ENCODE data around the gene BCAP31. TPM values are rescaled to one million over a fixed set of nuclear protein-coding genes. Genes with fewer than 3 reads are reported as not detected.

Gene BCAP31
- total RNA-seq (2014; rRNA removed; shearing (Covaris generic); ENCODE audit: low replicate concordance): 307 TPM in 2 replicates

DNA sequence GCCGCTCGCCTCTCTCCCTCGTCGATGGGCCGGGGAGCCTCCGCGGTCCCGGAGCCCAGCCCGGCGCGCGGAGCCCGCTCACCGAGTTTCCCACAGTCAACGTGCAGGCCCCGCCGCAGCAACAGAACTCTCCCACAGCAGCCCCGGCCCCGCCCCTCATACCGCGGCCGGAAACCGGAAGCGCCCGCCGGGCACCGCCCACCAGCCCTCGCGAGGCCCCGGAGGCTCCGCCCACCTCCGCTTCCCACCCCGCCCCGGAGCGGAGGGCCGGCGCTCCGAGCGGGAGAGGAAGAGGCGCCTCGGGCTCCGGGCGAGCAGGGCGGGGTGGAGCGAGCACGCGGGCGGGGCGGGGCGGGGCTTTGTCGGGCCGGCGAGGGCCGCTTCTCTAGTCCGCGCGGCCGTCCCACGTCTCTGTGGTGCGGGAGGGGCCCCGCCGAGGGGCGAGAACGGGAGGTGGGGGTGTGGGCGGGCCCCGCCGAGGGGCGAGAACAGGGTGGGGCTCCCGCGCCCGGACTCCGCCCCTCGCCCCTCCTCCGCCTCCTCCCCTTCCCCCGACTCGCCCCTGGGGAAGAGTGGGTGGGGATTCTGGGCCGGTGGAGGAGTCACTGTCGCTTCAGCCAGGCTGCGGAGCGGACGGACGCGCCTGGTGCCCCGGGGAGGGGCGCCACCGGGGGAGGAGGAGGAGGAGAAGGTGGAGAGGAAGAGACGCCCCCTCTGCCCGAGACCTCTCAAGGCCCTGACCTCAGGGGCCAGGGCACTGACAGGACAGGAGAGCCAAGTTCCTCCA, at the start of gene BCAP31, which contains the start of gene ABCD1:
Gene BCAP31 (minus strand): TSS at position 136 of the 787 bp plus-strand sequence. CDS start 1,143 bp downstream, outside the sequence.
Gene ABCD1 (plus strand): TSS at position 605 of the 787 bp plus-strand sequence. CDS start 411 bp downstream, outside the sequence.
- in situ Hi-C loops (cut with HindIII; ENCODE audit: low pct_unique_long_range_greater_than_20kb, low sequenced_read_pairs): no loop called here
- DNase-seq (ENCODE audit: low read depth): peak; percentile 89

DNA sequence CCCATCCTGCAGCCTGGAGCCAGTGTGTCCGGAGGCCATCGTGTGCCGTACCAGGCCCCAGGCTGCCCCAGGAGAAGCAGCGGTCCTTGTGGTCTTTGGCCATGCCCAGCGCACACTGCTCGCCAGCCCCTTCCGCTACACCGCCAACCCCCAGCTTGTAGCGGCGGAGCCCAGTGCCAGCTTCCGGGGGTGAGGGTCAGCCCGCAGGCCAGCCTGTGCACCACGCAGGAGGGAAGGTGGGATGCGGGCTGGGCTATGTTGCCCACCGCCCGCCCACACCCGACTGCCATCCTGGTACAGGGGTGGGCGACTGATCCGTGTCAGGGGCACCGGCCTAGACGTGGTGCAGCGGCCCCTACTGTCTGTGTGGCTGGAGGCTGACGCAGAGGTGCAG, 49.0 kb upstream of the BCAP31 start:
- in situ Hi-C loops (cut with HindIII; ENCODE audit: low pct_unique_long_range_greater_than_20kb, low sequenced_read_pairs): no loop called here
- no peak for DNase-seq (ENCODE audit: low read depth)

DNA sequence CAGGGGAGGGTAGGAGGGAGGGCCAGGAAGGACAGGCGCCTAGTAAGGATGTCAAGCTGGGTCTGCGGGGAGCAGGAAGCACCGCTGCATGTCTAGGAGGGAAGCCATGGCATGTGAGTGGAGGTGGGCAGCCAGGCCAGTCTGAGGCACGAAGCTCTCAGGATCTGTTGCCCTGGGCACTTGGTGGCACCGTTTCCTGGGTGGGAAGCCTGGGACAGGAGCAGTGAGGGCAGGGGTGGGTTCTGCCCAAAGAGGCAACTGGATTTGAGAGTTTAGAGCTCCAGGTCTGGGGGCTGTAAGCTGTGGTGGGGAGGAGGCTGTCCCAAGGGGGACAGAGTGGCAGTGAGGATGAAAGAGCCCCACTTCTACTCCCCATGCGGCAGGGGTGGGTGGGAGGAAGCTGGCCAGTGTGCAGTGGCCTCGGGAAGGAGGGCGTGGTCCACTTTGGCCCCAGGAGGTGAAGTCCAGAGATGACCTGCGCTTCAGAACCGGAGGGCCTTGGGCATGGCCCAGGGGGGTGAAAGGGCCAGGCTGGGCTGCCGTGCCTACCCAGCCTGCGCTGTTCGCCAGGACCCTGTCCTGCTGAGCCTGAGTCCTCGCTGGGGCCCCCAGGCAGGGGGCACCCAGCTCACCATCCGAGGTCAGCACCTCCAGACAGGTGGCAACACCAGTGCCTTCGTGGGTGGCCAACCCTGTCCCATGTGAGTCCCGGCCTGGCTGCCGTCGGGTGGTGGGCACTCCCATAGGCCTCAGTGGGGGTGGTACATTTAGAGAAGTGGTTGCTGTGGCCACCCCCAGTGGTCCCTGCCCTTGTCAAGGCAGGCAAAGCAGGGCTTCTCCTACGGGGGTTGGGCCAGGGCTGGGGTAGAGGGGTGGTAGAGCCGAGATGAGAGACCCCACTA, 48.4 kb upstream of the BCAP31 start:
- in situ Hi-C loops (cut with HindIII; ENCODE audit: low pct_unique_long_range_greater_than_20kb, low sequenced_read_pairs): no loop called here
- no peak for DNase-seq (ENCODE audit: low read depth)

DNA sequence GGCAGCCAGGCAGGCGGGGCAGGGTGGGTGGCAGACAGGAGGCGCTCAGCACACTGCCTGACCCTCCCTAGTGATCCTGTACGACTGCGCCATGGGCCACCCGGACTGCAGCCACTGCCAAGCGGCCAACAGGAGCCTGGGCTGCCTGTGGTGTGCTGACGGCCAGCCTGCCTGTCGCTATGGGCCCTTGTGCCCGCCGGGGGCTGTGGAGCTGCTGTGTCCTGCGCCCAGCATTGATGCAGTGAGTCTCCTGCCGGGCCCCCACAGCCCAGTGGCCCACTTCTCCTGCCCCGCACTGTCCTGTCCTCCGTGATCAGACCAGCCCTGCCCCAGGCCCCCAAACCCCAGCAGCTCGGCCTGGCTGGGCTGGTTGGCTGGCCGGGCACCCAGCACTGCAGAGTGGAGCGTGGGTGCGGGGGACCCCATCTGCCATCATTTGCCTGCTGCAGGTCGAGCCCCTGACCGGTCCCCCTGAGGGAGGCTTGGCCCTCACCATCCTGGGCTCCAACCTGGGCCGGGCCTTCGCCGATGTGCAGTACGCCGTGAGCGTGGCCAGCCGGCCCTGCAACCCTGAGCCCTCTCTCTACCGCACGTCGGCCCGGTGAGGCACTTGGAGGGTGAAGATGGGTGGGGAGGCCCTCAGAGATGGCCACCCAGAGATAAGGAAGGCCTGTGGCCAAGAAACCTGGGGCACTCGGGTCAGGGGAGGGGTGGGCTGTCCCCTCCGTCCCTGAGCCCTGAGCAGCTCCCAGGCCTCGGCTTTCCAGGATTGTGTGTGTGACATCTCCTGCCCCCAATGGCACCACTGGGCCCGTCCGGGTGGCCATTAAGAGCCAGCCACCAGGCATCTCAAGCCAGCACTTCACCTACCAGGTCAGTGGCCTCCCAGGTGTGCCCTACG, 47.5 kb upstream of the BCAP31 start:
- DNase-seq (ENCODE audit: low read depth): no peak
- in situ Hi-C loops (cut with HindIII; ENCODE audit: low pct_unique_long_range_greater_than_20kb, low sequenced_read_pairs): no loop called here

DNA sequence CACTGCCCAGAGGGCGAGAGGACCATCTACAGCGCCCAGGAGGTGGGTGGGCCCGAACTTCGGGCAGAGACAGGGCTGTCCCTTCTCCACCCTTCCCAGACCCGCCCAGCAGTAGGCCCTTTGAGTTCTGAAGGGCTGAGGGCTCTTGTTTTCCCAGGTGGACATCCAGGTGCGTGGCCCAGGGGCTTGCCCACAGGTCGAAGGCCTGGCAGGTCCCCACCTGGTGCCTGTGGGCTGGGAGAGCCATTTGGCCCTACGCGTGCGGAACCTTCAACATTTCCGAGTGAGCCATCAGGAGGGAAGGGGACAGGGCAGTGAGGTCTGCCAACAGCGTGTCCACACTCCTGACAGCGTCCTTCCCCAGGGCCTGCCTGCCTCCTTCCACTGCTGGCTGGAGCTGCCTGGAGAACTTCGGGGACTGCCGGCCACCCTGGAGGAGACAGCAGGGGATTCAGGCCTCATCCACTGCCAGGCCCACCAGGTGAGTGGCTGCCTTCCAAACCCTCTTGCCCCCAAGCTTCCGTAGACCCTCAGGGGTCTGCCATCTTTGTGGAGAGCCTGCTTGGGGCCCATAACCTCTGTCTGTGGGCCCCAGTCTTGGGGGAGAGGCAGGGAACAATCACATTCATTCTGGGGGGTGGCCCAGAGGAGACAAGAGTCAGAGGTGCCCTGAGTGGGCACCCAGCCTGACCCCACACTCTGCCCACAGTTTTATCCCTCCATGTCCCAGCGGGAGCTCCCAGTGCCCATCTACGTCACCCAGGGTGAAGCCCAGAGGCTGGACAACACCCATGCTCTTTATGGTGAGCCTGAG, 46.6 kb upstream of the BCAP31 start:
- no peak for DNase-seq (ENCODE audit: low read depth)
- in situ Hi-C loops (cut with HindIII; ENCODE audit: low pct_unique_long_range_greater_than_20kb, low sequenced_read_pairs): no loop called here

DNA sequence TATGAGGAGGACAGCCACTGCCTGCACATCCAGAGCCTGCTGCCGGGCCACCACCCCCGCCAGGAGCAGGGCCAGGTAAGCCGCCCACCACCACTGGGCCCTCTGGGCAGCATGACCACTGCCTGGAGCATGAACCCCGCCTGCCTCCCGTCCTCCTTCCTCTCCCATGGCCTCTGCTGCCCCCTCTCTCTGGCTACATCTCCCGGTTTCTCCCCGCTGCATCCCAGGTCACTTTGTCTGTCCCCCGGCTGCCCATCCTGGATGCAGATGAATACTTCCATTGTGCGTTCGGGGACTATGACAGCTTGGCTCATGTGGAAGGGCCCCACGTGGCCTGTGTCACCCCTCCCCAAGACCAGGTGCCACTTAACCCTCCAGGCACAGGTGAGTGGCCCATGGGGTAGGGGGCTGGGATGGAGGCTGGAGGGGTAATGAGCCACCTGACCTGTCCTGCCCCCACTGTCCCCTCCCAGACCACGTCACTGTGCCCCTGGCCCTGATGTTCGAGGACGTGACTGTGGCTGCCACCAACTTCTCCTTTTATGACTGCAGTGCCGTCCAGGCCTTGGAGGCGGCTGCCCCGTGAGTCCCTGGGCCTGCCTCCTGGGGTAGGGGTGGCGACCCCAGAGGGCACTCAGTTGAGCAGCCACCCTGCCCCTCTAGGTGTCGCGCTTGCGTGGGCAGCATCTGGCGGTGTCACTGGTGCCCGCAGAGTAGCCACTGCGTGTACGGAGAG, 45.8 kb upstream of the BCAP31 start:
- in situ Hi-C loops (cut with HindIII; ENCODE audit: low pct_unique_long_range_greater_than_20kb, low sequenced_read_pairs): no loop called here
- no peak for DNase-seq (ENCODE audit: low read depth)

DNA sequence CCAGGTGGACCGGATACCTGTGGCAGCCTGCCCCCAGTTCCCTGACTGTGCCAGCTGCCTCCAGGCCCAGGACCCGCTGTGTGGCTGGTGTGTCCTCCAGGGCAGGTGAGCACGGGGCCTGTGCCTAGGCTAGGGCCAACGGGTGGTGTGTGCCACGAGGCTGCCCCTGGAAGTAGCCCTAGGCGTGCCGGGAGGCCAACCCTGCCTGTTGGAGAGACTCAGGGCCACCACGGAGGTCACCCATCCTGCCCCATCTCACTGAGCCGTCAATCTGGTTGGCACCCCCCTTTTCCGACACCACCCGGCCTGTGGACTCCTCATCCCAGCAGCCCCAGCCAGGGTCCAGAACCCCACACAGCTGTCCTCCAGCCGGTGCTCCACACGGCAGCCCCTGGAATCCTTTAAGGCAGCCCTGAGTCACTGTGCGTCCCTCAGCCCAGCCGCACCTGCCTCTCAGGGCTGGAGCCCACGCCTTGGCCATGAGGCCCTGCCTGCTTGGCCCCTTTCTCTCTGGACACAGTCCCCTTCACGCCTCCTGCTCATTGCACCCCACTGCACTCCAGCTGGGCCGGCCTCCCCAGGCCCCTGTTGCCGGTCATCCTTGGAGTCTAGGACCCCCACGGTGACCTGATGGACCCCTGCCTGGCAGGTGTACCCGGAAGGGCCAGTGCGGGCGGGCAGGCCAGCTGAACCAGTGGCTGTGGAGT, 45.1 kb upstream of the BCAP31 start:
- in situ Hi-C loops (cut with HindIII; ENCODE audit: low pct_unique_long_range_greater_than_20kb, low sequenced_read_pairs): no loop called here
- DNase-seq (ENCODE audit: low read depth): no peak

DNA sequence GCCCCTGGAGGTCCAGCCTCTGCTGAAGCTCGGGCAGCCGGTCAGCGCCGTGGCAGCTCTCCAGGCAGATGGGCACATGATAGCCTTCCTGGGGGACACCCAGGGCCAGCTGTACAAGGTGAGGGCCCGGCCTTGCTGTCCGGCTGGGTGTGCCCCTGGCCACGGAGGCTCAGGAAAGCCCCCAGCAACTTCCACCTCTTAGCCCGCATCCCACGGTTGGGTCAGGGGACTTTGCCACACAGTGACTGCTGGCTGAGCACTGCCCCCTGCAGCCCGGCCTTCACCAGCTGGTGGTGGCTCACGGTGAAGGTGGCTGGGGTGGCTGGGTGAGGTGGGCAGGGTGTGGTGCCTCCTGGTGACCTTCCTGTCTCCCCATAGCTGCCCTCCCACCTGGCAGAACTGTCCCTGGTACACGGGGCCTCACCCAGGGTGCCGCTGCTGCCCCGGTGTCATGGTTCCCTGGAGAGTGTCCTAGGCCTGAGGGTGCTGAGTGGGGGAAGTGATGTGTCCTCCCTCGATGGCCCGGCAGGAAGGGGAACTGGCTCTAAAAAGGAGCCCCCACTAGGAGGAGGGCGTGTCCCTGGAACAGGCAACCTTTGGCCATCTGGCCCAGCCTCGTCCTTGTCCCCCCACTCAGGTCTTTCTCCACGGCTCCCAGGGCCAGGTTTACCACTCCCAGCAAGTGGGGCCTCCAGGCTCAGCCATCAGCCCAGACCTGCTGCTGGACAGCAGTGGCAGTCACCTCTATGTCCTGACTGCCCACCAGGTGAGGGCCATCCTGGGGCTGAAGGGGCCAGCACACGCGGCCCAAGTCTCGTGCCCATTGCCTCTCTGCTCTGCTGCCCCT, 44.3 kb upstream of the BCAP31 start:
- in situ Hi-C loops (cut with HindIII; ENCODE audit: low pct_unique_long_range_greater_than_20kb, low sequenced_read_pairs): no loop called here
- no peak for DNase-seq (ENCODE audit: low read depth)

DNA sequence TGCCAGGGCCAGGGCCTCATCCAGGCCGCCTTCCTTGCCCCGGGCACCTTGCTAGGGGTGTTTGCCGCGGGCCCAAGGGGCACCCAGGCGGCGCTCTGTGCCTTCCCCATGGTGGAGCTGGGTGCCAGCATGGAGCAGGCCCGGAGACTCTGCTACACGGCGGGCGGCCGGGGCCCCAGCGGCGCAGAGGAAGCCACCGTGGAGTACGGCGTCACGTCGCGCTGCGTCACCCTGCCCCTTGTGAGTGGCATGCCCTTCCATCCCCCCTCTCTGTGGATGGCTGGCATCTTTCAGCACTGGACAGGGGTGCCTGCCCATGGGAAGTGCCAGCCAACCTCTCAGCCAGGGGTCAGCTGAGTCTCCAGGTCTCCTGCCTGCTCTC, 43.5 kb upstream of the BCAP31 start:
- in situ Hi-C loops (cut with HindIII; ENCODE audit: low pct_unique_long_range_greater_than_20kb, low sequenced_read_pairs): no loop called here
- DNase-seq (ENCODE audit: low read depth): no peak

DNA sequence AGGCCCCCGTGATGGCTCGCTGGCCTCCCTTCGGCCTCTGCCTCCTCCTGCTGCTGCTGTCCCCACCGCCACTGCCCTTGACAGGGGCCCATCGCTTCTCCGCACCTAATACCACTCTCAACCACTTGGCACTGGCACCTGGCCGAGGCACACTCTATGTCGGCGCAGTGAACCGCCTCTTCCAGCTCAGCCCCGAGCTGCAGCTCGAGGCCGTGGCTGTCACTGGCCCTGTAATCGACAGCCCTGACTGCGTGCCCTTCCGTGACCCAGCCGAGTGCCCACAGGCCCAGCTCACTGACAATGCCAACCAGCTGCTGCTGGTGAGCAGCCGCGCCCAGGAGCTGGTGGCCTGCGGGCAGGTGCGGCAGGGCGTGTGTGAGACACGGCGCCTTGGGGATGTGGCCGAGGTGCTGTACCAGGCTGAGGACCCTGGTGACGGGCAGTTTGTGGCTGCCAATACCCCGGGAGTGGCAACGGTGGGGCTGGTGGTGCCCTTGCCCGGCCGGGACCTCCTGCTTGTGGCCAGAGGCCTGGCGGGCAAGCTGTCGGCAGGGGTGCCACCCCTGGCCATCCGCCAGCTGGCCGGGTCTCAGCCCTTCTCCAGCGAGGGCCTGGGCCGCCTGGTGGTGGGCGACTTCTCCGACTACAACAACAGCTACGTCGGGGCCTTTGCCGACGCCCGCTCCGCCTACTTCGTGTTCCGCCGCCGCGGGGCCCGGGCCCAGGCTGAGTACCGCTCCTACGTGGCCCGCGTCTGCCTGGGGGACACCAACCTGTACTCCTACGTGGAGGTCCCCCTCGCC, 42.9 kb upstream of the BCAP31 start:
- in situ Hi-C loops (cut with HindIII; ENCODE audit: low pct_unique_long_range_greater_than_20kb, low sequenced_read_pairs): no loop called here
- no peak for DNase-seq (ENCODE audit: low read depth)

DNA sequence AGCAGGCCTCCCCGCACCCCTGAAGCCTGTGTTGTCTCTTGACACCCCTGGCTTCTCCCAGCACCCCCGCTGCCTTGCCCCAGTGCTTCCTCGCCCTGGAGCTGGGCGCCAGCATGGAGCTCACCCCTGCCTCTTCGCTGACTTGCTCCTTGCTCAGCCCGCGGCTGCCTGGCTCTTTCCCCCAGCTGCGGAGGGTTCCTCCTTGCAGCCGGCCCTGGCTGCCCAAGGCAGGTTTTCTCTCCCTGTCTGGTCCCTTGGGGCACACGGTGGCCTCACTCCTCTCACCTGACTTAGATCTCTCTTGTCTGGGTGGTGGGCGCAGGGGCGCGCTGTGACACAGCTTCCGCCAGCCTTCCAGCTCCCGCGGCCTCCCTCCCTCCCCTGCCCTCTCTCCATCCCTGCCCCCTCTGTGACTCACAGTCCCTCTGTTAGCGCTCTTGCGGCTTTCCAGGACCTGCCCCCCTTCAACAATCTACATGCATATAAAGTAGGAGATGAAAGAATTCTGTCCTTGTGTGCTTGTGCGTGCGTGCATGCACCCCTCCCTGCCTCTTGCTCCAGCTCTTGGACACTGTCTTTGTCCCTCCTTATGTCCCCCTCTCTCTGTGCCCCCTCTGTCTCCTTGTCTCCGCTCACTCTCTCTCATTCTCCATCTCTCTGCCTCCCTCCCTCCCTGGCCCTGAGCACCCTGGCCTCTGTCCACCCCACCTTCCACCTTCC, 42.1 kb upstream of the BCAP31 start:
- in situ Hi-C loops (cut with HindIII; ENCODE audit: low pct_unique_long_range_greater_than_20kb, low sequenced_read_pairs): no loop called here
- DNase-seq (ENCODE audit: low read depth): peak; percentile 63

DNA sequence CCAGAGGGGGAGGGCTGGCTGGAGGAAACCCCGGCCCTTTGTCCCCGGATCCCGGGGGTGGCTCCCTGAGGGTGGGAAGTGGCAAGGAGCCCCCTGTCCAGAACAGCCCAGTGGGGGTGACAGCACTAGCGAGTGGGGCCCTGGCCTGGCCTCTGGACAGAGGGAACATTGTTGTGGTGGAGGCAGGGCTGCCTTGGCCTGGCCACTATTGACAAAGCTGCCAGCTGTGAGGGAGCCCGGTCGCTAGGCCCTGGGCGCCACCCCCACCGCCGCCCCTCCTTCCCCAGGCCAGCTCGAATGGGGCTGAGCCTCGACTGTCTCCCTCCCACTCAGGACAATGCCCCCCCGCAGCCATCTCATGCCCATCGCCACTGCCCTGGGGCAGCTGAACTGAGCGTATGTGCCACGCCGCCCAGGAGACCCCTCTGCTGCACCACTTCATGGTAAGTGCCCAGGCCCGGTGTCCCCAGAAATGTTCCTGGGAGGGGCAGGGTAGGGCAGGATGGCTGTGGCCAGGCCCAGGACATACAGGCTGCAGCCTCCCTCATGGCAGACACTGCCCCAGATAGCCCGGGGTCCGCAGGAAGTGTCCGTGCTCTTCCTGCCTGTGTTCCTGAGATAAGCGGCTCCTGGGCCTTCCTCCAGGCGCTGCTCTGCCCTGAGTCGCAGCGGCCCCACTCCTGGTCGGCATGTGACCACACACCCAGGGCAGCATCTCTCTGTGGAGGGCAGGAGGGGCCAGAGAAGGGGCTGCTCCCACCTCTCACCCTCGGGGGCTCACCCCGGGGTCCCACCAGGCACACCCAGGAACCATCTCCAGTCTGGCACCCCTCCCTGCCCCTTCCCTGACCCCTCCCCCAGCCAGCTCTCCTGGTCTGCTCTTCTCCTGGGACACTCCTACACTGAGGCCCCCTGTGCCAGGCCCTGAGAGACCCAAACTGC, 41.2 kb upstream of the BCAP31 start:
- no peak for DNase-seq (ENCODE audit: low read depth)
- in situ Hi-C loops (cut with HindIII; ENCODE audit: low pct_unique_long_range_greater_than_20kb, low sequenced_read_pairs): no loop called here

DNA sequence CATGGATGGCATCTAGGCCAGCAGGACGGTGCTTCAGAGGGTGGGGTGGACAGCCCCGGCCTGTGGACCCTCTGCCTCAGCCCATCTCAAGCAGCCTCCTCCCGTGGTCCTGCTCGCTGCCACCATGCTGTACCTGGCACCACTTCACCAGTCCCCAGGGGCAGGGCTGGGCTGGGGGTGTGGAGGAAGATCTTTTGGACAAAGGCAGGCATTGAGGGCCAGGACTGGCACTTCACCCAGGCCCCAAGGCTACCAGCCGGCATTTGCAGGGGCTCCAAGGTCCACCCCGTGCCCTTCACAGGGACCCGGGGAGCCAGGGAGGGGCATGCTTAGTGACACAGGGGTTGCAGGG, 40.6 kb upstream of the BCAP31 start:
- no peak for DNase-seq (ENCODE audit: low read depth)
- in situ Hi-C loops (cut with HindIII; ENCODE audit: low pct_unique_long_range_greater_than_20kb, low sequenced_read_pairs): no loop called here
